GM11168 (cell line): ENCODE data around the gene KRT79.

ENCODE experiments used
- in situ Hi-C: fragments of 300-500 bp; cut with MboI; formaldehyde crosslinking; loops from one replicate; pipeline ENCODE4 v1.12.0; 2022; ENCODE audit warnings: low sequenced_read_pairs; ENCODE audit not compliant: unreplicated experiment

KRT79 gene

GRCh38 chr12:52833922-52834726, at the start of gene KRT79:
Gene KRT79, minus strand, starts transcription at chr12:52834311. Its CDS starts 51 bp downstream, at chr12:52834260.
- in situ Hi-C loops = no loop called here

- in situ Hi-C loops = loop anchor here (10.0 kb wide), 1 partner anchor 296 kb away; no protein-coding TSS in a partner anchor
These were observed 46.4 kb upstream of the KRT79 start for GRCh38 chr12:52880499-52880898.

GRCh38 chr12:52879394-52880351, 45.6 kb upstream of the KRT79 start:
- in situ Hi-C loops = loop anchor here (10.0 kb wide), 2 partner anchors 295 to 495 kb away; partner anchors contain the start of gene KRT84

GRCh38 chr12:52878507-52879393, 44.6 kb upstream of the KRT79 start:
- in situ Hi-C loops = loop anchor here (10.0 kb wide), 1 partner anchor 494 kb away; the partner anchor contains the start of gene KRT84

- in situ Hi-C loops = loop anchor here (10.0 kb wide), 1 partner anchor 492 kb away; the partner anchor contains the start of gene KRT84
These were observed 43.1 kb upstream of the KRT79 start for GRCh38 chr12:52877242-52877641.

- in situ Hi-C loops = loop anchor here (10.0 kb wide), 1 partner anchor 492 kb away; the partner anchor contains the start of gene KRT84
These were observed 42.3 kb upstream of the KRT79 start for GRCh38 chr12:52876372-52876771.

GRCh38 chr12:52874573-52875435, 40.7 kb upstream of the KRT79 start:
- in situ Hi-C loops = loop anchor here (10.0 kb wide), 1 partner anchor 490 kb away; the partner anchor contains the start of gene KRT84

GRCh38 chr12:52873832-52874572, 39.9 kb upstream of the KRT79 start:
- in situ Hi-C loops = loop anchor here (10.0 kb wide), 1 partner anchor 489 kb away; the partner anchor contains the start of gene KRT84

- in situ Hi-C loops = loop anchor here (10.0 kb wide), 1 partner anchor 489 kb away; the partner anchor contains the start of gene KRT84
These were observed 39.4 kb upstream of the KRT79 start for GRCh38 chr12:52873513-52873831.

- in situ Hi-C loops = loop anchor here (10.0 kb wide), 1 partner anchor 488 kb away; the partner anchor contains the start of gene KRT84
These were observed 38.7 kb upstream of the KRT79 start for GRCh38 chr12:52872644-52873389.

GRCh38 chr12:52871291-52872039, 37.4 kb upstream of the KRT79 start:
- in situ Hi-C loops = loop anchor here (10.0 kb wide), 1 partner anchor 487 kb away; the partner anchor contains the start of gene KRT84

GRCh38 chr12:52870361-52871290, 36.5 kb upstream of the KRT79 start:
- in situ Hi-C loops = loop anchor here (10.0 kb wide), 1 partner anchor 486 kb away; the partner anchor contains the start of gene KRT84

GRCh38 chr12:52867642-52868041, 33.5 kb upstream of the KRT79 start:
- in situ Hi-C loops = loop anchor here (10.0 kb wide), 1 partner anchor 503 kb away; the partner anchor contains the start of gene KRT85

GRCh38 chr12:52867152-52867551, 33.0 kb upstream of the KRT79 start:
- in situ Hi-C loops = loop anchor here (10.0 kb wide), 1 partner anchor 502 kb away; the partner anchor contains the start of gene KRT85
